ENCODE data around the gene USP47. TPM values are rescaled to one million over a fixed set of nuclear protein-coding genes. Genes with fewer than 3 reads are reported as not detected.

Gene USP47
- total RNA-seq, 3 donors from 2014 or later (not counting 1 experiment from before 2014, with no cell fraction given), result 102 to 108 (median 107) TPM

DNA sequence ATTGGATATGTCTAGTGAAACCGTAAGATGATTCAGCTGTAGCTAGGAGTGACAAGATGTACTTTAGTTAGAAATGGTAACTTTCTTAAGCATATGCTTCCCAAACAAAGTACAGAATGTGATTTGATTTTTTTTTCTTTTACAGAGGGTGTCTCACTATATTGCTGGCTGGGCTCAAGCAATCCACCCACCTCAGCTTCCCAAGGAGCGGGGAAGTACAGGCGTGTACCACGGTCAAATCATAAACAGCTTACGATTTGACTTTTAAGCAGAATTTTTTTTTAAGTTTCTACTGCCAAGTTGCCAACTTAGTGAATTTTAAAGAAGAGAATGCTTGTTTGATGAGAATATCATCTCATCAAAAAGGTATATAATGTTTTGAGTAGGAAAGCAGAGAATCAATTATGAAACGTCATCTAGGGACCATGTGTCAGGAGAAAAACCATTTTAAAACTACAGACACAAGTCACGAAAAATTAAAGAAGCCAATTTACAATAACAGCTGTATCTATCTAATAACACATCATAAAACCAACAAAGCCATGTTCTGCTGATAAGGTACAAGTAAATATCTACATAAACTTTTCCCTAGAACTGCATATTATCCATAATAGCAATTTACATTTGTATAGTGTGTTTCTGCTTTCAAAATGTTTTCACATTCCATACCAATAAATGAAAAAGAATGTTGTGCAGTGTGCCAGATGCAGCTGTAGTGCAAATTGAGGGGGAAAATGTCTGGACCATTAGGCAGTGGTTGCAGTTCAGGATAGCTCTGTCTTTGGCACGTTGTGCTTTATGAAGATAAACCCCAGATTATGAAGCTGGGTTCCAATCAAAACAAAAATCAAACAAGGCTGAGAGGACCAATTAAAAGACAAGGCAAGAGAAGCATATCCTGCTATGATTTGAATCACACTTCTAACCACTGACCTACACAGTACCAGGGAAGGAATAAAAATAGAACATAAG lies 33.7 kb upstream of the USP47 start:
- no peak overlapping the region for H3K4me3 ChIP-seq (ENCODE audit: low read length)
- intact Hi-C loops (cut with micrococcal nuclease), result no loop called here
- TF ChIP-seq CTCF (IDR thresholded peaks at IDR 0.05), result no peak
- peak overlapping the region; percentile 64 for H3K4me3 Mint-ChIP-seq
- H3K27ac ChIP-seq (ENCODE audit: low read length), result peak overlapping the region; percentile 40
- H3K27me3 ChIP-seq (ENCODE audit: control insufficient read depth, insufficient read depth, low read length), result no peaks in the 10 kb centered on the region
- WGBS (ENCODE audit: insufficient coverage), result 87% methylated on average over 7 of the region's 8 CpGs
- peaks cover 2 to 8% of the 10 kb centered on the region in 2 donors for H3K27me3 Mint-ChIP-seq (ENCODE audit: low read depth in 2 of 2)
- peak overlapping the region; percentile 39 to 80 for H3K27ac Mint-ChIP-seq
- H3K9me3 Mint-ChIP-seq, result no peaks in the 10 kb centered on the region
- no peak for DNase-seq
- H3K36me3 Mint-ChIP-seq, result no peaks in the 10 kb centered on the region
- H3K9me3 ChIP-seq (ENCODE audit: control insufficient read depth, insufficient read depth, low read length), result no peaks in the 10 kb centered on the region
- no peaks in the 10 kb centered on the region for H3K36me3 ChIP-seq (ENCODE audit: control insufficient read depth, insufficient read depth, low read length)
- H3K4me1 Mint-ChIP-seq, result peaks cover 26 to 27% of the 10 kb centered on the region in 2 donors
- ATAC-seq, result peak in 1 of 3 donors; percentile 36
- H3K4me1 ChIP-seq (ENCODE audit: control insufficient read depth, insufficient read depth, low read length), result peaks cover 11% of the 10 kb centered on the region

GRCh38 chr11:11808992-11809615 lies 32.7 kb upstream of the USP47 start:
- Mint-ChIP-seq H3K36me3 (no peaks in the 10 kb centered on the region), H3K27me3 (ENCODE audit: low read depth in 2 of 2) (peaks cover 2 to 8% of the 10 kb centered on the region in 2 donors), H3K4me3 (peak overlapping the region; percentile 64), H3K9me3 (no peaks in the 10 kb centered on the region), H3K27ac (peak overlapping the region; percentile 39 to 80), H3K4me1 (peaks cover 26 to 27% of the 10 kb centered on the region in 2 donors)
- no peaks in the 10 kb centered on the region for H3K36me3 ChIP-seq (ENCODE audit: control insufficient read depth, insufficient read depth, low read length)
- H3K4me3 ChIP-seq (ENCODE audit: low read length), result no peak overlapping the region
- DNase-seq, result no peak
- TF ChIP-seq CTCF (IDR thresholded peaks at IDR 0.05), result no peak
- H3K4me1 ChIP-seq (ENCODE audit: control insufficient read depth, insufficient read depth, low read length), result peaks cover 11% of the 10 kb centered on the region
- ATAC-seq, result peak; percentile 24 to 57 (median 53)
- 41% methylated on average over 4 of the region's 4 CpGs for WGBS (ENCODE audit: insufficient coverage)
- peak overlapping the region; percentile 51 for H3K27ac ChIP-seq (ENCODE audit: low read length)
- H3K27me3 ChIP-seq (ENCODE audit: control insufficient read depth, insufficient read depth, low read length), result no peaks in the 10 kb centered on the region
- intact Hi-C loops (cut with micrococcal nuclease), result no loop called here
- H3K9me3 ChIP-seq (ENCODE audit: control insufficient read depth, insufficient read depth, low read length), result no peaks in the 10 kb centered on the region

DNA sequence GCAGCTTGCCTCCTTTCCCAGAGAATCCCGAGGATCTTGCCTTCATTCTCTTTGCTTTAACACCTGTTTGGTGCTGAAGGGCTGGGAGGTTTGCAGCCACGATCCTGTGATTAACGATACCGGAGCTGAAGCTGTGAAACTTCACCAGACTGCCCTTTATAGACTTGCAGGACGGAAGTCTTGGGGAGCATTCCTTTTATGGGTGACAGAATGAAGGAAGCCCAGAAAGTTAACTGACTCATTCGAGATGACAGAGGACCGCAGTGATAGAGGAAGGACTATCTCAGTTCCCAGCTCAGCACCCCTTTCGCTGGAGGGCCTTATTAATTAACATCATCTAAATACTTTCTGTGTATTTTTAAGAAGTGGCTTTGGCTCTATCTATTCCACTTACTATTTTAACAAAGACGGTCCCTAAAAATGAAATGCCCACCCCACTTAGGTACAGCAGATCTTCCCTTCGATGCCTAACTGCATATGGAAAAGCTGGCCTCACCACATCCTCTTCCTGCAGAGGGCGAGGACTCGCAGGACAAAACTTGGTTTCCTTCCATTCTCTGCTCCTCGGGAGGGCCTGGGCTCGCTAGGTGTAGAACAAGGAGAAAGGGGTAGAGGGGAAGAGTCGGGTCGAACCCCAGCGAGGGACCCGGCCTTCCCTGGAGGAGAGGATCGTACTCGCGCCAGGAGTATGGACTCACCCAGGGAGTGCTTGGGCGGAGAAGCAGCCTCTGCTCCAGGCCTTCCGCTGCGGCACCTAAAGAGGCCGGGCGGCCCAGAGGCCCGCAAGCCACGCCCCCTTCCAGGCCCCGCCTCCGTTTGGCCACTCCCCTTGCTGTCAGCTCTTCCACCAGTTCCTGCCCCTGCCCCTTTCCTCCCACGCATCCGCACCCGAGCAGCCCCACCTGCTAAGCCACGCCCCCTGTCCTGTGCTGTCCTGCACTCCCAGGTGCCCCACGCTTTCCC lies 30.7 kb upstream of the USP47 start:
- 83% methylated on average over 34 of the region's 35 CpGs for WGBS (ENCODE audit: insufficient coverage)
- Histone ChIP-seq H3K27me3 (ENCODE audit: control insufficient read depth, insufficient read depth, low read length) (no peaks in the 10 kb centered on the region), H3K9me3 (ENCODE audit: control insufficient read depth, insufficient read depth, low read length) (no peaks in the 10 kb centered on the region), H3K27ac (ENCODE audit: low read length) (no peak overlapping the region), H3K4me3 (ENCODE audit: low read length) (no peak overlapping the region), H3K36me3 (ENCODE audit: control insufficient read depth, insufficient read depth, low read length) (no peaks in the 10 kb centered on the region), H3K4me1 (ENCODE audit: control insufficient read depth, insufficient read depth, low read length) (peaks cover 11% of the 10 kb centered on the region)
- no peak for ATAC-seq
- intact Hi-C loops (cut with micrococcal nuclease), result no loop called here
- no peak for TF ChIP-seq CTCF (IDR thresholded peaks at IDR 0.05)
- Mint-ChIP-seq H3K36me3 (no peaks in the 10 kb centered on the region), H3K27me3 (ENCODE audit: low read depth in 2 of 2) (peaks cover 0 to 2% of the 10 kb centered on the region in 2 donors), H3K4me3 (no peak overlapping the region), H3K27ac (no peak overlapping the region), H3K9me3 (no peaks in the 10 kb centered on the region), H3K4me1 (peaks cover 26 to 27% of the 10 kb centered on the region in 2 donors)
- no peak for DNase-seq

All from natural killer cell (primary cell).